GM19372 (cell line): ENCODE data around the gene TH.
"Not testable (repeated sequence)": the region's sequence is repeated elsewhere in the genome, so short reads cannot be mapped to it uniquely, and the experiment has no call there.

Experiments
- ATAC-seq: cut with Tn5 transposase; IDR thresholded peaks from one replicate; pipeline ENCODE4 v1.9.1; 2021; ENCODE audit warnings: mild to moderate bottlenecking, low read depth, moderate library complexity; ENCODE audit not compliant: unreplicated experiment

The TH gene

DNA sequence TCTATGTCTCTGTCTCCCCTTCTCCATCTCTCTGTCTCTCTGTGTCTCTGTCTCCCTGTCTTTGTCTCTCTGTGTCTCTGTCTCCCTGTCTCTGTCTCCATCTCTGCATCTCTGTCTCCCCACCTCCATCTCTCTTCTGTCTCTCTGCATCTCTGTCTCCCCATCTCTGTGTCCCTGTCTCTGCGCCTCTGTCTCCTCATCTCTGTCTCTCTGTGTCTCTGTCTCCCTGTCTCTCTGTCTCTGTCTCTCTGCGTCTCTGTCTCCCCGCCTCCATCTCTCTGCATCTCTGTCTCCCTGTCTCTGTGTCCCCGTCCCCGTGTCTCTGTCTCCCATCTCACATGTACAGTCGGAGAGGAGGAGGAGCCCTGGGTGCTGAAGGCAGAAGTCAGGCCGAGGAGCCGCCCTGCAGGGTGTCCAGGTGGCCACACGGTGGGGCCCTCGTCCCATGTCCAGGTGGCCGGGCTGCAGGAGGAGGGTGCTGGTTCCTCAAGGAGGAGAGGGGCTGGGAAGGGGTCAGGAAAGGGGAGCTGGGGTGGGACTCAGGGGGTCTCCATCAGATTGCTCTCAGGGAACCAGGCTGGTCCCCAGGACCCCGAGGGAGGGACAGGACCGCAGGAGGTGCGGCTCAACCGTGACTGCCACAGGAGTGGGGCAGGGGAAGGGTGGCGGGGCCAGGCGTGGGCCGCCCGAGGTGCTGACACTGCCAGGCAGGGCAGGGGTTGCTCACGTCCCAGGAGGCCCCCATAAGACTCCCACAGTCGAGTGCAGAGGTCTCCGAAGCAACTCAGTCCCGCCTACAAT is 25.6 kb upstream of the TH start:
- no peak for ATAC-seq

DNA sequence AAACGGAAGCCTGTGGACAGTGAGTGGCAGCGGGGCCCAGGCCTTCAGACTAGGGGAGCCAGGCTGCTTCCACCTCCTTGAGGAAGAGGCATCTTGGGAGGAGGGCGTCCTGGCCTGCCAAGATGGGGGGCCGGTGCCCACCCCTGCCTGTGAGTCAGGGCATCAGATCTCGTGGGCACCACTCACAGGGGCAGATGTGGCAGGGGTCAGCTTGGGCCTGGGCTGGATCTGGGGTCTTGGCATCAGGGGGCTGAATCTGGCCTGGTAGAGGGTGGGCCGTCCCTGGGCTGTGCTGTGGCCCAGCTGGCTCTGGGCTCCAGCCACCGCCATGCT is 24.1 kb upstream of the TH start:
- no peak for ATAC-seq

GRCh38 chr11:2194877-2195755 is 23.5 kb upstream of the TH start:
- no peak for ATAC-seq

- not testable (repeated sequence) for ATAC-seq
Measured at GRCh38 chr11:2193888-2194595, 22.4 kb upstream of the TH start.

DNA sequence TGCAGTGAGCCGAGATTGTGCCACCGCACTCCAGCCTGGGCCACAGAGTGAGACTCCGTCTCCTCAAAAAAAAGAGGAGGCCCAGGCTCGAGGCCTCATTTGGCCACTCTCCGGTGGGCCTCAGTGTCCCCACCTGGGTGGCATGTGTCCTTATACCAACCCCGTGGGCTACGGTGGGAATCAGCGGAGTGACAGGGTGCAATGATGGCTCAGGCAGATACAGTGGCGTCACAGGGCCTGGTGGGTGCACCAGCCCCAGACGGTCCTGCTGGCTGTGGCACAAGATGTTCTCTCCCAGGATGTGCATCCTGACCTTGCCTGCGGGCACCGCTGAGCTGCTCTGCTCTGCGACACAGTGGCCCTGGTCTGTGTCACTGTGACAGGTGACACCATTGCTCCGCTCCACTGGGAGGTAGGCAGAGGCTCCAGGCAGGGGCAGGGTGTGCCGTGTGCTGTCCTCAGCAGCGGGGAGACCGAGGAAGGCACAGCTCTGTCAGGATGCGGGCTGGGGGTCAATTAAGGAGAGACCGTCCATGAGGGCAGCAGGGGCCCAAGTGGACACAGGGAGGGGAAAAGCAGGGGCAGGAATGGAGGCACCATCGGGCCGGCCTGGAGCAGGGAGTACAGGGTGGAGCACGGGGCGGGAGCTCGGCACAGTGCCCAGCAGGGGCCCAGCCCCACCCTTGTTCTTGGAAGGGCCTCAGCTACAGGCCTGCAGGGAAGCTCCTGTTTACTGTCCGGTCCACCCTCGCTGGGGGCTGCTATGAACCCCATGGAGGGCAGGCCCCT is 21.7 kb upstream of the TH start:
- ATAC-seq: no peak

GRCh38 chr11:2192435-2192834 is 20.8 kb upstream of the TH start:
- ATAC-seq: no peak

DNA sequence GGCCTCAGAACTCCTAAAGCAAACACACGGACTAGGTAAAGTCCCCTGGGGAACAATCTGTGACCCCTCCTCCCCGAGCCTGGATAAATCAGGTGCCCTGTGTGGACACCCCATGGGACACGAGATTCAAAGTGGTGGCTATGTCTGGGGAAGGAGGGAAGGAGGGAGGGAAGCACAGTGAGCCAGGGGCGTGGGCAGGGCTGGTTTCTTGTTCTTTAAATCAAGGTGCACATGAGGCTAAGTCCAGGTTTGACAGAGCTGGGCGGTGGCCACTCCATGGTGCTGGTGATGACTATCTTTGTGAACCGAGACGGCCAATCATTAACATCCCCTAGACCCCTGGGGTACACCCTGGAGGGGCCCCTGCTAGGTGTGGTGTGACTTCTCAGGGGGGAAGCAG is 20.3 kb upstream of the TH start:
- ATAC-seq: no peak

- no peak for ATAC-seq
Measured at GRCh38 chr11:2190657-2191471, 19.2 kb upstream of the TH start.

DNA sequence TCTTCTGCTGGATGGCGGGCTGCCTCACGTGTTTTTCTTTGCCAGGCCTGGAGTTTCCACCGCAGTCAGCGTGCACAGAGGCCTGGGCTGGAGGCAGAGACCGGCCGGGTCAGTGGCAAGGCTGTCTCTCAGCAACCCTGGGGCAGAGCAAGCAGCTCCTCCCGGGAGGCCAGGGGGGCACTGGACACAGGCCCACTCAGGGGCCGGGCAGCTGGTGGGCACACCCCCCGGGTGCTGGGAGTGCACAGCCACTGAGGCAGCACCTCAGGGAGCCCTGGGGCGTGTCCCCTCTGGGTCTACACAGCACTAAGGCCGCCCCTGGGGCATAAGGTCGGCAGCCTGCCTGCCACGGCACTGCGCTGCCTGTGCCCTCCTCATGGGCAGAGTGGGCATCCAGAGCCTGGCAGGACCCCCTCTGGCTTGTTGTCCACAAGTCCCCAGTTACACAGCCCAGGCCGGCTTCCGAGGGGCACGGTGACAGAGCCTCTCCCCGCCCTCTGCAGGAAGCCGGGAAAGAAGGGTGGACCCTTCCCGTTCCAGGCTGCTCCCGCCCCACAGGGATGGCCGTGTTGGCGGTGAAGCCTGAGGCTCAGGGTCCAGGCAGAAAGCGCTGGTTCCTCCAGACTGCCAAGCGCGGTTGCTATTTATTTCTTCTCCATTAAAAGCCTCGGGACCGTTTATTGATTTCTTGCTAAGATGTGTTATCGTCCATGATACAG is 18.5 kb upstream of the TH start:
- ATAC-seq: no peak

- no peak for ATAC-seq
Measured at GRCh38 chr11:2188745-2189144, 17.1 kb upstream of the TH start.

DNA sequence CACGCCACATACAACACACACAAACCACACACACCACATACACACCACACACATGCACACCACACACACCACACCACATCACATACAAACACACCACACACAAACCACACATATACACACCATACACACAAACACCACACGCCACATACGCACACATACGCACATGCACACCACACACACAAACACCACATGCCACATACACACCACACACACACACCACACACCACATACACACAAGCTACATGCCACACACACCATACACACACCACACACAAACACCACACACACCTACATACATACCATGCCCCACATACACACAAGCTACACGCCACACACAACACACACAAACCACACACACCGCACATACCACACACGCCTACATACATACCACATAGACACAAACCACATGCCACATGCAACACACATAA is 15.7 kb upstream of the TH start:
- no peak for ATAC-seq

DNA sequence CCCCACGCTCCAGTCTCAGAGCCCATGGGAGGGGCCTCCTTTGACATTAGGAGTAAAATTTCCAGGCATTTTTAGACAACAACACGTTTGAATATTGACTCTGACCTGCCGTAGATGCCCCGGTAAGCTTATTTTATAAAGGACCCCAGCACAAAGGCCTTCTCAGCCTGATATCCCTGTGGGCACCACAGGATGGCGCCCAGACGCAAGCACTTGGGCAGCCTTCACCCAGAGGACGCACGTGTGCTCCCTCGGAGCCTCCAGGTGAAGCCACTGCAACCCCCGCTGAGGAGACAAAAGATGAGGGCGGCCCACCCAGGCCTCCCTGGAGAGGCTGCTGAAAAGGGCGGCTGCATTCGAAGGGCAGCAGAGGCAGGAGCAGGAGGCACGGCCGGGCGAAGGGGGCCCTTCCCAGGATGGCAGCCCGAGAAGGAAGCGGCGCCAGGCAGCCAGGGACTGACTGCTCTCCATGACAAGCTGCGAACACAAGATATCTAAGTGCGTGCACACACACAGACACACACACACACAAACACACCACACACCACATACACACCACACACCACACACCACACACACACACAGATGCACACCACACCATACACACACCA is 15.2 kb upstream of the TH start:
- ATAC-seq: no peak

DNA sequence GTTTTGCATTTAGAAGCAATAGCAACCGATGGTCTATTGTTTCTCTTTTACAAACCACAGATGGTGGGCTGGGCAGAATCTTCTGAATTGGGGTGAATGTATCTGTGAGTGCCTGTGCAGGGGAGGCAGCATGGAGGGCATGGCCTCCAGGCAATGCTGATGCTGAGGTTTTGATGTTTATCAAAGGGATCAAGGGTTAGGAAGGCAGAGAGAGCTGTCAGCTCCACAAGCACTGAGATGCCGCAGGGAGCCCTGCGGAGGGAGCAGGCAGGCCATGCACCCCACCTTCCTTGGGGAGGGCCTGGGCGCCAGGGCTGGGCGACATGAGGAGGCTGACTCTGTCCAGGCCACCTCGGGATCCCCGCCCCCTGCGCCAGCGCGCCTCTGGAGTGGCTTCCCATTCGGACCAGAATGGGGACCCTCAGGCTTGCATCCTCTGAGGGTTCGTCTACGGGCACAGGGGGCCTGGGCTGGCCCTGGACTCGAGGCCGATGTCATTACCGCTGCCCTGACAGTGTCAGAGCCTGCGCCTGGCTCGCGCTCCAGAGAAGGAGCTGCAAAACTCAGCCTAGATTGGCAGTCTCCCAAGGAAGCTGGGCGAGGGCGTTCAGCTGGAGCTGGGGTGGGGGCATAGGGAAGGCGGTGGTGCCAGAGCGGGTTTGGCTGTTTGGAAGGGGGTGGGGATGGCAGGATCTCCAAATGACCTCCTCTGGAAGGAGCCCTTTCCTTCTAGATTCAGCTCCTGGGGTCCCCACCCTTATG is 13.9 kb upstream of the TH start:
- no peak for ATAC-seq

DNA sequence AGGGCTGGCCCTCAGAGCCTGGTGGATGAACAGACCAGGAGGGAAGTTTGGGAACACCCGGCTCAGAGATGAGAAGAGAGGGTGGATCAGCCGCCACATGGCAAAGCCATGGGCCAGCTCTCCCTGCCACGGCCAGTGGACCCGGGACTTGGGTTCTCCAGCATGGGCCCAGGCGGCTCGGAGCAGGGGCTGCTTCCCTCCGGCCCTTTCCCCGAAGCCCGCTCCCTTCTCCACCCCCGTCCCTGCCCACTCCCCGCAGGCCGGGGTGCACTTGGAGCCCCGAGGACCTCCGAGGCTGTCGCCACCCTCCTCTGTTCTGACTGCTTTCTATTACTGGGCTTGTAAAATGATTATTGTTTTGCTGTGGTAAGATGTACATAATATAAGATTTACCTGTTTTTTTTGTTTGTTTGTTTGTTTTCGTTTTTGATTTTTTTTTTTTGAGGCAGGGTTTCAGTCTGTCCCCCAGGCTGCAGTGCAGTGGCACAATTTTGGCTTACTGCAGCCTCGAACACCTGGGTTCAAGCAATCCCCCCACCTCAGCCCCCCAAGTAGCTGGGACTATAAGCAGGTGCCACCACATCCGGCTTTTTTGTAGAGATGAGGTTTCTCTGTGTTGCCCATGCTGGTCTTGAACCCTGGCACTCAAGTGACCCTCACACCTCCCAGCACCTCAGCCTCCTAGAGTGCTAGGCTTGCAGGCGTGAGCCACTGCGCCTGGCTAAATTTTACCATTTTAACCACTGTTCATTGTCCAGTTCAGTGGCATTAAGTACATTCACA is 11.3 kb upstream of the TH start:
- ATAC-seq: no peak

- ATAC-seq: no peak
Measured at GRCh38 chr11:2182075-2182474, 10.5 kb upstream of the TH start.

DNA sequence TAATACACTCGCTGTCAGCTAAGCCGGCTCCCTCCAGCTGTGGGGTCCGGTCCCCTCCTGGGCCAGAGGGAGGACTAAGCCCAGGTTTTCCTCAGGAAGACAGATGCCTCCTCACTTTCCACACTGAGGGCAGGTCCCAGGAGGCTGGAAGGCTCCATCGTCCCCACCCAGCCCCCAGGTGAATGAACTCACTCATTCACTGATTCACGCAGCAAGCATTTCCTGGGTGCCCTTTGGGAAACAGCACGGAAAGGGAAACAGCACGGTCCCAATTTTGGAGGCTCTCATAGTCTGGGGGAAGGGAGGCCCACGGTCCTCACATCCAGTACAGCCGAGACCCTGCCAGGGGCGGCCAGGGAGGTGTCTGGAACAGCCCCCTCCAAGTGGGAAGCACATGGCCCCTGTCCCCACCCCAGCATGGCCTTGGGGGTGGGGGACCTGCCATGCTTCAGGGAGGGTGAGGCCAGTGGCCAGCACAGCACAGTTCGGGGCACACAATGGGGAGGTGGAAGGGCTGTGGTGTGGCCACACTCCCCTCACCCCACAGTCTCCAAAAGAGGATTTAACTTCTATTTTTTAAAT is 9.3 kb upstream of the TH start:
- no peak for ATAC-seq

- ATAC-seq: no peak
Measured at GRCh38 chr11:2180347-2180746, 8.7 kb upstream of the TH start.
